HCT116 (cell line): ENCODE measurements around the gene TBX20. TPM values are rescaled to one million over a fixed set of nuclear protein-coding genes. Genes with fewer than 3 reads are reported as not detected.

Experiments used
- ATAC-seq: fragments of 200-7000 bp; cut with Tn5 transposase; 2 replicates; pipeline ENCODE4 v1.9.1; 2020; ENCODE audit warnings: mild to moderate bottlenecking, moderate library complexity
- BruUV-seq: library from RNA; stranded (reverse); fragments of 400-500 nt; replicated peaks from 2 replicates; lab custom pipeline; 2021; lab: Mats Ljungman, UMichigan
- CTCF ChIA-PET: fragments of 300-600 bp; sonication (Branson Sonifier 250); formaldehyde crosslinking; loops from one replicate; lab custom pipeline; 2021; ENCODE audit warnings: antibody characterized with exemption; lab: Charles Lee
- POLR2A ChIA-PET: fragments of 300-600, 350-600 bp; sonication (Branson Sonifier 250); formaldehyde crosslinking; loops from one replicate; lab custom pipeline; 2021; ENCODE audit warnings: antibody characterized with exemption; lab: Charles Lee
- RAD21 ChIA-PET, 2 experiments: fragments of 300-600 bp; sonication (Branson Sonifier 250); formaldehyde crosslinking; loops; one replicate each; lab custom pipeline; 2023; ENCODE audit warnings: low total read pairs in 2 of 2; ENCODE audit not compliant: uncharacterized antibody in 2 of 2, unreplicated experiment in 2 of 2, low non-redundant PET in 1 of 2; lab: Charles Lee
- DNase-seq: peaks from one replicate; pipeline ENCODE4 v3.0.0-alpha.2; 2010; ENCODE audit warnings: low read depth, low spot score
- H2AFZ ChIP-seq: fragments of 200-600 bp; shearing (Covaris generic), sonication (generic); 2 replicates; pipeline ENCODE4 v1.6.1; 2017; ENCODE audit warnings: low read depth, mixed run types, mixed read lengths, antibody characterized with exemption, low read length; ENCODE audit not compliant: poor library complexity, severe bottlenecking
- H3K27ac ChIP-seq: 2 replicates; pipeline ENCODE4 v1.5.1; 2012; ENCODE audit warnings: low read depth, low read length
- H3K27me3 ChIP-seq: fragments of 200-600 bp; sonication (generic); 2 replicates; pipeline ENCODE4 v1.6.1; 2016; ENCODE audit warnings: mixed run types, low read length, mixed read lengths; ENCODE audit not compliant: insufficient read depth
- H3K36me3 ChIP-seq, 2 experiments: fragments of 200-500 bp in 1 of 2; fragments of 200-600 bp in 1 of 2; sonication (Bioruptor generic) in 1 of 2; sonication (generic) in 1 of 2; 2 replicates each; pipeline versions ENCODE4 v1.5.1 to v1.6.1; 2014 to 2016; ENCODE audit warnings: low read length in 2 of 2, inconsistent platforms in 1 of 2, mixed read lengths in 1 of 2, mixed run types in 1 of 2; ENCODE audit not compliant: insufficient read depth in 2 of 2, control insufficient read depth in 1 of 2
- H3K4me1 ChIP-seq, 2 experiments: fragments of 200-600 bp in 1 of 2; sonication (generic) in 1 of 2; 2 replicates each; pipeline versions ENCODE4 v1.5.1 to v1.6.1; 2012 to 2017; ENCODE audit warnings: low read length in 2 of 2, inconsistent platforms in 1 of 2, mild to moderate bottlenecking in 1 of 2, mixed read lengths in 1 of 2, mixed run types in 1 of 2, moderate library complexity in 1 of 2; ENCODE audit not compliant: insufficient read depth in 2 of 2, control insufficient read depth in 1 of 2
- H3K4me2 ChIP-seq: fragments of 200-600 bp; sonication (generic); 2 replicates; pipeline ENCODE4 v1.6.1; 2017; ENCODE audit warnings: mixed run types, low read length, mixed read lengths
- H3K4me3 ChIP-seq, 2 experiments: fragments of 200-600 bp in 1 of 2; sonication (generic) in 1 of 2; replicated peaks in 1 of 2; 2 replicates each; pipeline ENCODE4 v1.5.1; 2011 to 2016; ENCODE audit warnings: low read length in 2 of 2, control low read depth in 1 of 2, low read depth in 1 of 2, mild to moderate bottlenecking in 1 of 2, mixed read lengths in 1 of 2, mixed run types in 1 of 2
- H3K79me2 ChIP-seq: fragments of 200-600 bp; sonication (generic); 2 replicates; pipeline ENCODE4 v1.6.1; 2017; ENCODE audit warnings: mild to moderate bottlenecking, mixed run types, low read length, moderate library complexity, mixed read lengths; ENCODE audit not compliant: insufficient read depth
- H3K9ac ChIP-seq: fragments of 200-600 bp; sonication (generic); 2 replicates; pipeline ENCODE4 v1.6.1; 2016; ENCODE audit warnings: low read length, mixed read lengths
- H3K9me2 ChIP-seq: fragments of 200-600 bp; sonication (generic), shearing (Covaris generic); 2 replicates; pipeline ENCODE4 v1.6.1; 2017; ENCODE audit warnings: mixed run types, mild to moderate bottlenecking, moderate library complexity; ENCODE audit not compliant: insufficient read depth
- H3K9me3 ChIP-seq, 2 experiments: fragments of 200-500 bp in 1 of 2; fragments of 200-600 bp in 1 of 2; sonication (Bioruptor generic) in 1 of 2; sonication (generic) in 1 of 2; 2 replicates each; pipeline ENCODE4 v1.6.1; 2014 to 2017; ENCODE audit warnings: low read length in 2 of 2, mixed read lengths in 2 of 2, inconsistent platforms in 1 of 2, low read depth in 1 of 2, mild to moderate bottlenecking in 1 of 2, mixed run types in 1 of 2, moderate library complexity in 1 of 2; ENCODE audit not compliant: control insufficient read depth in 1 of 2, insufficient read depth in 1 of 2
- H4K20me1 ChIP-seq: fragments of 200-600 bp; sonication (generic), shearing (Covaris generic); 2 replicates; pipeline ENCODE4 v1.6.1; 2017; ENCODE audit warnings: mixed run types, mild to moderate bottlenecking, moderate library complexity; ENCODE audit not compliant: insufficient read depth
- CBX3 ChIP-seq: IDR thresholded peaks from 2 replicates; pipeline ENCODE4 v1.6.1; 2012; ENCODE audit warnings: low read depth
- CEBPB ChIP-seq: IDR thresholded peaks from 2 replicates; pipeline ENCODE4 v1.6.1; 2012; ENCODE audit warnings: low read depth
- EGR1 ChIP-seq: IDR thresholded peaks from 2 replicates; pipeline ENCODE4 v1.6.1; 2012; ENCODE audit warnings: low read depth
- ELF1 ChIP-seq: IDR thresholded peaks from 2 replicates; pipeline ENCODE4 v1.6.1; 2012; ENCODE audit warnings: low read depth, borderline replicate concordance
- EZH2 ChIP-seq: fragments of 200-600 bp; sonication (generic); IDR thresholded peaks from 2 replicates; pipeline ENCODE4 v1.6.1; 2017; ENCODE audit warnings: antibody characterized with exemption, mixed run types
- EZH2phosphoT487 ChIP-seq: fragments of 200-600 bp; IDR thresholded peaks from 2 replicates; pipeline ENCODE4 v1.6.1; 2018; ENCODE audit warnings: antibody characterized with exemption, borderline replicate concordance
- FOSL1 ChIP-seq: IDR thresholded peaks from 2 replicates; pipeline ENCODE4 v1.6.1; 2012; ENCODE audit warnings: low read depth
- JUND ChIP-seq: IDR thresholded peaks from 2 replicates; pipeline ENCODE4 v1.6.1; 2012
- POLR2A ChIP-seq: IDR thresholded peaks from 2 replicates; pipeline ENCODE4 v1.7.0; 2011; ENCODE audit warnings: borderline replicate concordance; ENCODE audit not compliant: insufficient read depth, insufficient read length; ENCODE audit errors: extremely low read depth
- SIN3A ChIP-seq: IDR thresholded peaks from 2 replicates; pipeline ENCODE4 v1.6.1; 2012; ENCODE audit warnings: low read depth
- SP1 ChIP-seq: IDR thresholded peaks from 2 replicates; pipeline ENCODE4 v1.6.1; 2012; ENCODE audit warnings: low read depth
- TCF7L2 ChIP-seq: IDR thresholded peaks from 2 replicates; pipeline ENCODE4 v1.7.0; 2011; ENCODE audit warnings: borderline replicate concordance, inconsistent platforms; ENCODE audit not compliant: insufficient read depth, insufficient read length; ENCODE audit errors: extremely low read depth
- YY1 ChIP-seq: IDR thresholded peaks from 2 replicates; pipeline ENCODE4 v1.6.1; 2011; ENCODE audit warnings: low read length, low read depth, moderate library complexity, mild to moderate bottlenecking; ENCODE audit not compliant: insufficient replicate concordance; ENCODE audit errors: extremely low read depth
- ZFX ChIP-seq: fragments of 450-650 bp; IDR thresholded peaks from 2 replicates; pipeline ENCODE4 v1.6.1; 2017
- ZNF274 ChIP-seq: fragments of 200-500 bp; sonication (Bioruptor generic); IDR thresholded peaks from 2 replicates; pipeline ENCODE4 v1.6.1; 2014; ENCODE audit warnings: mild to moderate bottlenecking, low read depth, low read length, inconsistent platforms
- intact Hi-C: fragments of 100-400 bp; cut with micrococcal nuclease; formaldehyde crosslinking; loops from 2 replicates; pipeline ENCODE4 v1.10.0; 2022
- total RNA-seq: library from RNA; stranded (reverse); gene quantifications from one replicate; pipeline ENCODE4 v1.2.1, GENCODE V29; 2021; ENCODE audit not compliant: unreplicated experiment
- TF ChIP-seq, protein P1 (sequence below): IDR thresholded peaks from 2 replicates; pipeline ENCODE4 v1.6.1; 2012
- TF ChIP-seq, protein P2 (sequence below): IDR thresholded peaks from 2 replicates; pipeline ENCODE4 v1.6.1; 2012; ENCODE audit warnings: low read depth
- TF ChIP-seq, protein P3 (sequence below): IDR thresholded peaks from 2 replicates; pipeline ENCODE4 v1.6.1; 2012

The TBX20 gene
- total RNA-seq, 1 experiment from 2014 or later: not detected

DNA sequence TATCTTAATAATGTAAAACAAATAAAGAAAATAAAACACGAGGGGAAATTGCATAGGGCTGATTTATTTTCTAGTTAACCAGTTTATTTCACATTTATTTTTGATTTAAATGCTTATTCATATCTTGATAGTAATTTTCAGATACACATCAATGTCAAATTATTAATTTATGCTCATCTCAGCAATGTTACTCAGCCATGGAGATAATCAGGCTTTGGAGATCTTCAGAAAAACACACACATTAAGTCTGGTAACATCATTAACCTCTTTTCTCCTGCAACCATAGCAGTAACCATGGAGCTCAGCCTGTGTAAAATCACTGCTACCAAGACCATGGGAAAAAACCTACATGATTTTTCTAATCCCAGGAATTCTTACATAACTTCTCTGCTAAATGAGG lies 31.9 kb upstream of the TBX20 start:
- Histone ChIP-seq H3K36me3 (no peaks in the 10 kb centered on the region), H3K27ac (no peak overlapping the region), H3K4me1 (no peaks in the 10 kb centered on the region), H3K4me3 (no peak overlapping the region), H3K9me2 (no peaks in the 10 kb centered on the region), H3K4me2 (no peak overlapping the region), H3K9ac (no peak overlapping the region), H3K79me2 (no peaks in the 10 kb centered on the region), H3K27me3 (no peaks in the 10 kb centered on the region; the same call in 1 of the 2 replicates), H2AFZ (no peak overlapping the region), H3K9me3 (no peaks in the 10 kb centered on the region), H4K20me1 (no peaks in the 10 kb centered on the region)
- no peak for DNase-seq
- ChIA-PET RAD21 (no interaction called here), CTCF (no interaction called here), POLR2A (no interaction called here)
- no peak for ATAC-seq
- BruUV-seq: no TSS peak
- TF ChIP-seq YY1: no peak
- no peak for TF ChIP-seq ZFX
- no peak for TF ChIP-seq SP1
- TF ChIP-seq ELF1: no peak
- TF ChIP-seq, protein P1, sequence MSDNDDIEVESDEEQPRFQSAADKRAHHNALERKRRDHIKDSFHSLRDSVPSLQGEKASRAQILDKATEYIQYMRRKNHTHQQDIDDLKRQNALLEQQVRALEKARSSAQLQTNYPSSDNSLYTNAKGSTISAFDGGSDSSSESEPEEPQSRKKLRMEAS: no peak
- intact Hi-C loops: no loop called here

DNA sequence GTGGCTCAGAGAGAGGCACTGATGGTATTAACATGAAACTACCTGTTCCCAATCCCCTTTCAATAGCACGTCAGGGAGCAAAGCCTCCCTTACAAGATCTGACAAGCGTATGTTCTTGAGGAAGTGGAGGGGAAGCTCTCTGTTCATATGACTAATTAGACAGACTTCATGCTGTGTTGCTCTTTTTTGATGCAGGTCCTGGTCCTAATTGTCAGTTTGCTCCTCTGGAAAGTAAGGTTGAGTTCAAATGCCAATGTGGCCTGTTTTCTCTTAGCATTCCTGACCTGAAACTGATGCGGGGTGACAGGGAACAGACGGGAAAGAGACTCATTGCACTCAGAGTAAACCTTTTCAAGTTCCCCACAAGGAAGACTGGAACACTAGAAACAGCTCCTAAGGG lies 27.0 kb upstream of the TBX20 start:
- H3K27me3 ChIP-seq: no peaks in the 10 kb centered on the region; the same call in 1 of the 2 replicates
- RAD21 ChIA-PET: no interaction called here
- H3K9me3 ChIP-seq: no peaks in the 10 kb centered on the region
- H3K4me2 ChIP-seq: no peak overlapping the region
- intact Hi-C loops: no loop called here
- BruUV-seq: no TSS peak
- no peaks in the 10 kb centered on the region for H3K36me3 ChIP-seq
- no peak overlapping the region for H2AFZ ChIP-seq
- no peak overlapping the region for H3K9ac ChIP-seq
- no peaks in the 10 kb centered on the region for H3K79me2 ChIP-seq
- H3K4me1 ChIP-seq: no peaks in the 10 kb centered on the region
- H3K27ac ChIP-seq: no peak overlapping the region
- H3K4me3 ChIP-seq: no peak overlapping the region
- POLR2A ChIA-PET: no interaction called here
- H4K20me1 ChIP-seq: no peaks in the 10 kb centered on the region
- H3K9me2 ChIP-seq: no peaks in the 10 kb centered on the region
- no peak for DNase-seq
- ATAC-seq: no peak
- CTCF ChIA-PET: no interaction called here
- TF ChIP-seq ZNF274 (no peak), FOSL1 (no peak), CBX3 (no peak), JUND (no peak), ZFX (no peak), TCF7L2 (no peak), EGR1 (no peak), SIN3A (no peak), ELF1 (no peak), YY1 (no peak), EZH2phosphoT487 (no peak), CEBPB (no peak), POLR2A (no peak), EZH2 (no peak)
- TF ChIP-seq, protein P2, sequence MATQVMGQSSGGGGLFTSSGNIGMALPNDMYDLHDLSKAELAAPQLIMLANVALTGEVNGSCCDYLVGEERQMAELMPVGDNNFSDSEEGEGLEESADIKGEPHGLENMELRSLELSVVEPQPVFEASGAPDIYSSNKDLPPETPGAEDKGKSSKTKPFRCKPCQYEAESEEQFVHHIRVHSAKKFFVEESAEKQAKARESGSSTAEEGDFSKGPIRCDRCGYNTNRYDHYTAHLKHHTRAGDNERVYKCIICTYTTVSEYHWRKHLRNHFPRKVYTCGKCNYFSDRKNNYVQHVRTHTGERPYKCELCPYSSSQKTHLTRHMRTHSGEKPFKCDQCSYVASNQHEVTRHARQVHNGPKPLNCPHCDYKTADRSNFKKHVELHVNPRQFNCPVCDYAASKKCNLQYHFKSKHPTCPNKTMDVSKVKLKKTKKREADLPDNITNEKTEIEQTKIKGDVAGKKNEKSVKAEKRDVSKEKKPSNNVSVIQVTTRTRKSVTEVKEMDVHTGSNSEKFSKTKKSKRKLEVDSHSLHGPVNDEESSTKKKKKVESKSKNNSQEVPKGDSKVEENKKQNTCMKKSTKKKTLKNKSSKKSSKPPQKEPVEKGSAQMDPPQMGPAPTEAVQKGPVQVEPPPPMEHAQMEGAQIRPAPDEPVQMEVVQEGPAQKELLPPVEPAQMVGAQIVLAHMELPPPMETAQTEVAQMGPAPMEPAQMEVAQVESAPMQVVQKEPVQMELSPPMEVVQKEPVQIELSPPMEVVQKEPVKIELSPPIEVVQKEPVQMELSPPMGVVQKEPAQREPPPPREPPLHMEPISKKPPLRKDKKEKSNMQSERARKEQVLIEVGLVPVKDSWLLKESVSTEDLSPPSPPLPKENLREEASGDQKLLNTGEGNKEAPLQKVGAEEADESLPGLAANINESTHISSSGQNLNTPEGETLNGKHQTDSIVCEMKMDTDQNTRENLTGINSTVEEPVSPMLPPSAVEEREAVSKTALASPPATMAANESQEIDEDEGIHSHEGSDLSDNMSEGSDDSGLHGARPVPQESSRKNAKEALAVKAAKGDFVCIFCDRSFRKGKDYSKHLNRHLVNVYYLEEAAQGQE: no peak
- TF ChIP-seq, protein P3, sequence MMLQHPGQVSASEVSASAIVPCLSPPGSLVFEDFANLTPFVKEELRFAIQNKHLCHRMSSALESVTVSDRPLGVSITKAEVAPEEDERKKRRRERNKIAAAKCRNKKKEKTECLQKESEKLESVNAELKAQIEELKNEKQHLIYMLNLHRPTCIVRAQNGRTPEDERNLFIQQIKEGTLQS: no peak
